Eye (tissue), 1 donor: Measurements from ENCODE around the gene RCOR1.
"Not testable (repeated sequence)": the region's sequence is repeated elsewhere in the genome, so short reads cannot be mapped to it uniquely, and the experiment has no call there.

Source experiments
- DNase-seq: peaks from one replicate; pipeline ENCODE4 v3.0.0-alpha.2; 2015

RCOR1 gene

DNA sequence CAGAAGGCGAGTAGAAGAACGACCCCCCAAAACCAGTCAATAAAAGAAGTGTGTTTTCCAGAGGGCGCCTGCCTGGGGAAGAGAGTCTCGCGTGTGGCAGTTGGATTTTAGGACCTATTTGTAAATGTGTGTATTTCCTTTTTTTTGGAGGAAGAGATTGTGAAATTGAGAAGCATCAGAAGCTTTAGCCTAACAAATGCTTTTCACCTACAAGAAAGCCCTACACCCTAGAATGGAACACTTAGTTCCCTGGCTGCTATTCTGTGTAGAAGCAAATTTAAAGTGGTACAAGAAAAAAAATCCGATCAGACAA is 1.3 kb downstream of the RCOR1 start:
- DNase-seq = no peak

DNA sequence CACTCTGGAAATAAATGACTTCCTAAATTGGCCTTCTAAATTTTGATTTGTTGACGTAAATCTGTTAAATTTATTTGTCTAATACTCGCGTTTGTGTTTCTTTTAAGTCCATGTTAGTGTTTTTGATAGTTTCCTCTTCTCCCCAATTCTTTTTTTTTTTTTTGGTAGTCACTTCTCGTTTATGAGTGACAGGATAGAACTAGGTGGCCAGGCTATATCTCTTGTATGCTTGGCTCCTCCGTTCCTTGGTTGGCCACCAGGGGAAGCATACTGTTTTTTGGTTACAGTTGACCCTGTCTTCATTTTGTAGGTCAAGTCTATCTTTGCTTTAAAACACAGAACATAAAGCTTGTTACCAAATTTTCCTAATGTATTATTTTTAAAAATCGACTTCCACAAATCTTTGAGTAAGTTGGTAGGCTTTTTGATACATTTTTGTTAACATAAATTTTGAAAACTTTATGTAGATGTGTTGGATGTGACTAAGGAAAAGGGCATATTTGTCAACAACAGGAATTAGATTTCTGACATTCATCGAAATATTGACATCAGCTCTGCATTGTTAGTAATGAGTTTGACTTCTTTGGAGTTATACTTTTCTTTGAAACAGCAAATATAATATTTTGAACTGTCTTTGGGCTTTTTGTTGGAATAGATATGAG is 2.2 kb downstream of the RCOR1 start:
- DNase-seq = peak; percentile 82

DNA sequence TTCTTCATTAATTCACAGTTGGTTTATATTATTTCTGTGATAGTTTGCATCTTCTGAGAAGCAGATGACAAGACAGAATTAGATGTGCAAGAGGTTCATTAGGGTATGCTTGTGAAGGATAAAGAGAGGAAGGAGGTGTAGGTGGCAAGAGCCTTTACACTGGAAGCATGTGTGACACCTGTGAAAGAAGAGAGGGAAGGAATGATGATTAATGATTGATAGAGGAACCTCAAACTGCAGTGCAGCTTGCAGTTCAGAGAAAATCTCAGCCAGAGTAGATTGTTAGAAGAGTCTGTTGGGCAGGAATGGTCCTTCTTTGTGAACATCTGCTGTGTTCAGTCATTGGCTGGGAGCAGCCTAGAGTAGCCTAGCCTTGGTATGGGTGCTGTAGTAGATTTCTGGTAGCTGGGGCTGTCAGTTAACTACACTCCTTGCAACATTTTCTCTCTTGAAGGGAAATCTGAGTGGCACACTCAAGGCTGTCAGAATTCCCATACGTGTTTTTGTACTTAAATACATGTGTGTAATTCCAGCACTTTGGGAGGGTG is 9.0 kb downstream of the RCOR1 start:
- no peak for DNase-seq

DNA sequence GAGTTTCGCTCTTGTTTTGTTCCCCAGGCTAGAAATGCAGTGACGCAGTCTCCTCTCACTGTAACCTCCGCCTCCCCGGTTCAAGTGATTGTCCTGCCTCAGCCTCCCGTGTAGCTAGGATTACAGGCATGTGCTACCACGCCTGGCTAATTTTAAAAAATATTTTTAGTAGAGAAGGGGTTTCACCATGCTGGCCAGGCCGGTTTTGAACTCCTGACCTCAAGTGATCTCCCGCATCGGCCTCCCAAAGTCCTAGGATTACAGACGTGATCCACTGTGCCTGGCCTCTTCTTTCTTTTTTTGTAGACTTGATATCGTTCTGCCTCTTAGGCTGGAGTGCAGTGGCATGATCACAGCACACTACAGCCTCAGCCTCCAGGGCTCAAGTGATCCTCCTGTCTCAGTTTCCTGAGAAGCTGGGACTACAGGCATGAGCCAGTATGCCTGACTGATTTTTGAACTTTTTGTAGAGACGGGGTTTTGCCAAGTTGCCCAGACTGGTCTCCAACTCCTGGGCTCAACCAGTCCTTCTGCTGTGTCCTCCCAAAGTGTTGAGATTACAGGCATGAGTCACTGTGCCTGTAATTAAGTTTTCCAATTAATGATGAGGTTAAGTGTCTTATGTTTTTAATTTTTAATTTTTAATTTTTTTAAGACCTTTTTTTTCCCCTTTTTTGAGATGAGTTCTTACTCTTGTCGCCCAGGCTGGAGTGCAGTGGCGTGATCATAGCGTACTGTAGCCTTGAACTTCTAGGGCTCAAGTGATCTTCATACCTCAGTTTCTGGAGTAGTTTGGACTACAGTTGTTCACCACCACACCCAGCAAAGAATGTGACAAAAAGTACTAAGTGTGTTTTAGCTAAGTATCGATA is 10.2 kb downstream of the RCOR1 start:
- DNase-seq = no peak

DNA sequence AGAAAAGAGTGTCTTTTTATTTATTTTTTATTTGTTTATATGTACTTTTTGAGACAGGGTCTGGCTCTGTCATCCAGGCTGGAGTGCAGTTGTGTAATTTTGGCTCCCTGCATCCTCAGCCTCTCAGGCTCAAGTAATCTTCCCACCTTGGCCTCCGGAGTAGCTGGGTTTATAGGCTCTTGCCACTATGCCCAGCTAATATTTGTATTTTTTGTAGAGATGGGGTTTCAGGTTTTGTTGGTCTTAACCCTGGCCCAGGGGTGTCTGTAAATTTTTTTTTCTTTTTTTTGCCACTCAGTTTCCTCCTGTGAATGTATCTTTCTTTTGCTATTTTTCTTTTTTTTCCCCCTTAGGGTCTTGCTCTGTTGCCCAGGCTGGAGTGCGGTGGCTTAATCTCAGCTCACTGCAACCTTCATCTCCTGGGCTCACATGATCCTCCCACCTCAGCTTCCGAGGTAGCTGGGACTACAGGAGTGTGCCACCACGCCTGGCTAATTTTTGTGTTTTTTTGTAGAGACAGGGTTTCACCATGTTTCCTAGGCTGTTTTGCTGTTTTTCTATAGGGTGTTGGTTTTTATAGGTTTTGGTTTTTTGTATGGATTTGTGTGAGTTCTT is 11.0 kb downstream of the RCOR1 start:
- no peak for DNase-seq

DNA sequence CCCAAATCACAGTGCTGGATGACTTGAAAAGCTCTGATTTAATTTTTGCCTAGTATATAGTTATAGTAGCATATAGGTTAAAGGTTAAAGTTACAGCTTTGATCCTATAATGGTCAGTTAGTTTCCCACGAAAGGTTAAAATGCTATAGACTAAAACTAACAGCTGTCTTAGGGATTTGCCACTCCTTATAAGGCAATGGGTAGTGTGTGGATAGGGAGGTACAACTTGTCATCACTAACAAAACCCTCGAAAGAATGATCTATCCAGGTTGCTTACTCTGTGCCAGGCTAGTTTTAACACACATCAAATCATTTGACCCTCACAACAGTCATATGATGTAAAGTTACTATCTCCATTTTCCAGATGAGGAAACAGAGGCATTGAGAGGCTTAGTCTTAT is 11.7 kb downstream of the RCOR1 start:
- no peak for DNase-seq

DNA sequence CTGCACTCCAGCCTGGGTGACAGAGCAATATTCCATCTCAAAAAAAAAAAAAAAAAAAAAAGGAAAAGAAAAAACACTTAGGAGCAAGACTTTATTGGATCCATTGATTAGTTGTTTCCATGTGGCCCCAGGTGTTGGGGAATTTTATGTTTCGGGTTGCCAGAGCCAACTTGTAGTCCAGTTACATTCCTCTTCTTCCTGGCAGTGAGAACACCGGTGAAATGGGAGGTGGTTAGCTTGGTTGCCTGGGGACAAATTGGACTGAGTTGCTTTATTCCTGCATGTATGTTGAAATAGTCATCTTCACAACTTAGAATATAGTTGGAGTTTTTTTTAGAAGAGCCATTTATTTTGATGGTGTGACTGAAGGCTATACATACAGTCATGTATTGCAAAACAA is 12.6 kb downstream of the RCOR1 start:
- no peak for DNase-seq

DNA sequence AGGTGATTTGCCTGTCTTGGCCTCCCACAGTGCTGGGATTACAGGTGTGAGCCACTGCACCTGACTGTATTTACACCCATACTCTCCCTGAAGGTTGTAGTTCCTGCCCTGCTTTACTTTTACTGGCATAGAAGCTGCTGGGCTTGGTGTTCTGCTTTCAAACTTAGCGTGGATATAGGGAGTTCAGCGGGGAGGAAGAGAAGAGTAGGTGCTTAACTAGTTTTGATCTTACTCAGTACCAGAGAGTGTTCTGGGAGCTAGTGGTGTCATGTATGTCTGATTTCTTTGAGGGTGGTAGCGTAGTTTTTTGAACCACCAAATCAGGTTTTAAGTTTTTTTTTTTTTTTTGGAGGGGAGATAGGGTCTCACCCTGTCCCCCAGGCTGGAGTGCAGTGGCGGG is 13.8 kb downstream of the RCOR1 start:
- no peak for DNase-seq

DNA sequence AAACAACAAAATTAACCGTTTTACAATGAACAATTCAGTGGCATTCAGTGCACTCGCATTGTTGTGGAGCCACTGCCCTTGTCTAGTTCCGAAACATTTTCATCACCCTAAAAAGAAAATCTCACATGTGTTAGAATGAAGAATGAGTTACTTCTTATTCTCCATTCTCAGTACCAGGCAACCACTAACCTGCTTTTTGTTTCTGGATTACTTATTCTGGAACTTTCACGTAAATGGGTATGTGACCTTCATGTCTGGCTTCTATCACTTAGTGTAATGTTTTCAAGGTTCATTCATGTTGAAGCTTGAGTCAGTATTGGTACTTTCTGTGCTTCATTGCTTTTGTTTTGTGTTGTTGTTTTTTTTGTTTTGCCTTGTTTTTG is 15.6 kb downstream of the RCOR1 start:
- DNase-seq = no peak

DNA sequence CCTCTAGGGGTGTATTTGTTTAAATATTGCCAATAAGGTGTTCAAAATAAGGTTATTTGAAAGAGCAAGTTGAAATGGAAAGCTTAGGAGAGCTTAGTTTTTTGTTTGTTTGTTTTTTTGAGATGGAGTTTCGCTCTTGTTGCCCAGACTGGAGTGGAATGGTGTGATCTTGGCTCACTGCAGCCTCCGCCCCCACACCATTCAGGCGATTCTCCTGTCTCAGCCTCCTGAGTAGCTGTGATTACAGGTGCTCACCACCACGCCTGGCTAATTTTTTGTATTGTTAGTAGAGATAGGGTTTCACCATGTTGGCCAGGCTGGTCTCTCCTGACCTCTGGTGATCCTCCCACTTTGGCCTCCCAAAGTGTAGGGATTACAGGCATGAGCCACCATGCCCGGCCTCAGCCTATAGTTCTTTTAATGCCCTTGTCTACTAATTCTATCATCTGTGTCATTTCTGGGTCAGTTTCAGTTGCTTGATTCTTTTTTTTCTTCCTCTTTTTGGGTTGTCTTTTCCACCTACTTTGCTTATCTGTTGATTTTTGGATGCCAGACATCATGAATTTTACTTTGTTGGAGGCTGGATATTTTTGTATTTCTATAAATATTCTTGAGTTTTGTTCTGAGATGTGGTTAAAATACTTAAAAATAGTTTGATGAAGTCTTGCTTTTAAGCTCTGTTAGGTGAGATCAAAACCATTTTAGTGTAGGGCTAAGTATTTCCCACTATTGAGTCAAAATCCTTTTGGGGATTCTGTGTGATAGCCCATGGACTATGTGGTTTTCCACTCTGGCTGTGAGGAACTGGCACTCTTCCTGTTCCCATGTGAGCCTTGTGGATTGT is 18.7 kb downstream of the RCOR1 start:
- DNase-seq = no peak

DNA sequence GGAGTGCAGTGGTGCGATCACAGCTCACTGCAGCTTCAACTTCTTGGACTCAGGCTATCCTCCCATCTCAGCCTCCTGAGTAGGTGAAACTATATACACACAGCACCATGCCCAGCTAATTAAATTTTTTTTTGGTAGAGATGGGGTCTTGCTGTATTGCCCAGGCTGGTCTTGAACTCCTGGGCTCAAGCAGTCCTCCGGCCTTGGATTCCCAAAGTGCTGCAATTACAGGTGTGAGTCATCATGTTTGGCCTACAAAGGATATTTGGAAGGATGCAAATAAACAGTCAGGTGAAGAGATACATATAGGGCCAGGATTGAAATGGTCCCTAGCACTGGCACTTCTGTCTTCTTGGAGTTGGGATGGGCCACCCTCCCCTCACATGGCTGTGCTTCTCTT is 23.9 kb downstream of the RCOR1 start:
- no peak for DNase-seq

DNA sequence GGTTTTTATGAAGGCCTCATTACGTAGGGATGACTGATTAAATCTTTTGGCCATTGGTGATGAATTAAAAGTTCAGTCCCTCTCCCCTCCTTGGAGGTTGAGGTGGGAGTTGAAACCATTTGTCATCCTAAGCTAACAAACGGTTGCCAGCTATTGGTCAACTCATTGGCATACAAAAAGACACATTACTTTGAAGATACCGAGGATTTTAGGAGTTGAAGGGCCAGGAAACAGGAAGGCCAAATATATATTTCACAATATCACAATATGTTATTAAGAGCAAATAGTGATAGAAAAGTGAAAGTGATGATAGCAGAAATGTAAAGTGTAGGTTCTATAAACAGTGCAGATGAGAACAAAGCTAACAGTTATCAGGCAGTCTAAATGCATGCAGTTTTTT is 24.4 kb downstream of the RCOR1 start:
- DNase-seq = no peak

DNA sequence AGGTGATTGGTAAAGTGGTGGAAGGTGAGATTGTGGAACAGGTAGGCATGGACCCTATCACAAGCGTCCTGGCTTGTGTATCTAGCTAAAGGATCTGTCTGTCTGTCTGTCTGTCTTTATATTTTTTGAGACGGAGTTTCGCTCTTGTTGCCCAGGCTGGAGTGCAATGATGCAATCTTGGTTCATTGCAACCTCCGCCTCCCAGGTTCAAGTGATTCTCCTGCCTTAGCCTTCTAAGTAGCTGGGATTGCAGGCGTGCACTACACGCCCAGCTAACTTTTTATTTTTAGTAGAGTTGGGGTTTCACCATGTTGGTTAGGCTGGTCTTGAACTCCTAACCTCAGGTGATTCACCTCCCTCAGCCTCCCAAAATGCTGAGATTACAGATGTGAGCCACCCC is 26.6 kb downstream of the RCOR1 start:
- not testable (repeated sequence) for DNase-seq

DNA sequence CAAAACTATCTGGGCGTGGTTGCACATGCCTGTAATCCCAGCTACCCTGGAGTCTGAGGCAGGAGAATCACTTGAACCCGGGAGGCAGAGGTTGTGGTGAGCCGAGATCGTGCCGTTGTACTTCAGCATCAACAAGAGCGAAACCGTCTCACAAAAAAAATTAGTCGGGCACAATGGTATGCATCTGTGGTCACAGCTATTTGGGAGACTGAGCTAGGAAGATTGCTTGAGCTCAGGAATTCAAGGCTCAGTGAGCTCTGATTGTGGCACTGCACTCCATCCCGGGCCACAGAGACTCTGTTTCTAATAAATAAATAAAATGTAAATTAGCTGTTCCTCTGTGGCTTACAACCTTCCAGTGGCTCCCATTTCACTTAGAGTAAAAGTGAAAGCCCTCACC is 28.0 kb downstream of the RCOR1 start:
- no peak for DNase-seq

DNA sequence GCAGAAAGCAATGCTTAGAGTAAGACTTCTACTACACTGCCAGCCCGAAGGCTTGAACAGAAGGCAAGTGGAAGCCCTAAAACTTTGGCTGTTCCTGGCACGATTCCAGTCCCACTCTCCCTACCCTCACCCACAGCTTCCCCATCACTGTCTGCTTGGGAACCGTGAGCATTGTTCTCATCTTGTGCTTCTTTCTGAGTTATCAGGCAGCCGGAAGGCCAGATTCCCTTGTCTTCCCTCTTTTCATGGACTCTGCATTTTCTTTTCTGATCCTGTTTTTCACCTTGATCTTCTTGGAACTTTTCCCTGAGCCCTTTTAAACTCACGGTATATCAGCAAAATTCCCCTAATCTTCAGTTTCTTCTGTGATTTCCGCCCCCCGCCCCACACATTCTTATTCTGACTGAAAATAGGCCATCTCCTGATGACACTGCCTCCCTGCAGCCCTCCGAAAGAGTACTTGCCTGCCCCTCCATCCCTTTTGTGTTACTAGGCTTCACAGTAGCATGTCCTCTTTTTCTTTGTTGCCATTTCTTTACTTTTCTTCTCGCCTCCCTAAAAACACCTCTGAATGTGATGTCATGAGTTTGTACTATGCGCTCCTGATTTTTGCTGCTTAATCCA is 29.9 kb downstream of the RCOR1 start:
- DNase-seq = no peak

DNA sequence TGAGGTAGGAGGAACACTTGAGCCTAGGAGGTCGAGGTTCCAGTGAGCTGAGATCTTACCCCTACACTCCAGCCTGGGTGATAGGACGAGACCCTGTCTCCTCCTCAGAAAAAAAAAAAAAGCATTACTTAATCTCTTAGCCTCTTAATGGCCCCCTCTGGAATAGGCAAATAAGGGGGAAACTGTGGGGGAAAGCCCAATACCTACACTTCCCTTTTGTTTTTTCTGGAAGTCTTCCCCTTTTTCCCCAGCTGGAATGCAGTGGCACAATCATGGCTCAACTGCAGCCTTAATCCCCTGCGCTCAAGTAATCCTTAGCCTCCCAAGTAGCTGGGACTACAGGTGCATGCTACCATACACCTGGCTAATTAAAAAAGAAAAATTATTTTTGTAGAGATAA is 32.2 kb downstream of the RCOR1 start:
- no peak for DNase-seq

DNA sequence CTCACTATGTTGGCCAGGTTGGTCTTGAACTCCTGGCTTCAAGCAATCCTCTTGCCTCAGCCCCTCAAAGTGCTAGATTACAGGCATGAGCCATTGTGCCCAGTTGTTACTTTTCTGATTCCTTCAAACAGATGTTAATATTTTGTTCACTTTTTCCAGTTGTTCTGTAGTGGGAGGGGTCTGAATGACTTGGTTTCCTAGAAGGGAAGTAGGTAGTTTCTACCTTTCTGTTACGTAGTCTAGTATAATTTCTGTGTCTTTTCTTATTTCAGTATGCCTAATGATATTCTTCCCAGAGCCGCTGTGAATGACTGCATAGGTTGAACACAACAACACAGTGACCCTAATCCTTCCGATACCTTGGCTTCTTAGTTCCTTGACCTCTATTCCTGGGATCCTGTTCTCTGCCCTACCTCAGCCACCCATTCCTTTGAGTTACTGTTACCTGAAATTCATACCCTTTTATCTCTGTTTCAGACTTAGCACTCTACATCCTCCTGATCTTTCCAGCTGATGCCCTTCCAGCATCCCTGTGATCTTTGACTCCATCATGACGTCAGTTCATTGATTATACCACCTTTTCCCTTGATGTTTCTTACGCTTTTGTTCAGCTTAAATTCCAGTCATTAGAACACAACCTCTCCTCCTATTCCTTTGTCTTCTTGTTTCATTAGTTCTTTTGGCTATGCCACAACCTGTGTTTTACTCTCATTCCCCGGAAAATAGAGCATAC is 33.3 kb downstream of the RCOR1 start:
- DNase-seq = no peak

DNA sequence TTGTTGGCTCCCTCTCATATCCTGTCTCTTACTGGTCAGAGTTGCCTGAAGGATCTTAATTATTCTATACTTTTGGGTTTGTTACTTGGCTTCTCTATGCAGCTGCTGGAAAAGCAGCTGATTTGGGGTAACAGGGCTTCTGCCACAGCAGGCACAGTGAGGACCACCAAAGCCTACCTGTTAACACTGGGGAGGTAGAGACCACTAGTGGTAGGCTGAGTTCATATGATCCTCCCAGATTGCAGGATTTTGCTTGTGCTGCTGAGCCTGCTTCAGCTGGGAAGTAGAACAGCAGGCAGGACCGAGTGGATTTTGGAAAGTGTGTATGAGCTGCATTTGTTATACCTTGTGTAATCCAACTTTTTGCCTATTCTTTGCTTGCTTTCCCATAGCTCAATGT is 34.1 kb downstream of the RCOR1 start:
- DNase-seq = no peak

DNA sequence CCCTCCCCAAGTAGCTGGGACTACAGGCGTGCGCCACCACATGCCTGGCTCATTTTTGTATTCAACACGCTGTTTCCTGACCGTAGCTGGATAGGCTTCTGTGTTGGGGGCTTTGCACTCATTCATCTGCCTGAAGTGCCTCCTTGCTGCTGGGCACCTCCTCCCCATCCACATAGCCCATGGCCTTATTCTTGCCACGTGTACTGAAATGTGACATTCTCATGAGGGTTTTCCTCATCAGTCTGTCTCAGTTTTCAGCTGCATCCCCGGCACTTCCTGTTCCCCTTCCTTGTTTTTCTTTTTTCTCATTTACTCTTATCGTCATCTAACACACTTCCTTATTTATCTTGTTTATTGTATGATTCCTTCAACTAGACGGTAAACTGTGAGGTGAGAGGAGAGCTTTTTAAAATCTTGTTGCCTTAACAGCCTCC is 36.6 kb downstream of the RCOR1 start:
- no peak for DNase-seq

DNA sequence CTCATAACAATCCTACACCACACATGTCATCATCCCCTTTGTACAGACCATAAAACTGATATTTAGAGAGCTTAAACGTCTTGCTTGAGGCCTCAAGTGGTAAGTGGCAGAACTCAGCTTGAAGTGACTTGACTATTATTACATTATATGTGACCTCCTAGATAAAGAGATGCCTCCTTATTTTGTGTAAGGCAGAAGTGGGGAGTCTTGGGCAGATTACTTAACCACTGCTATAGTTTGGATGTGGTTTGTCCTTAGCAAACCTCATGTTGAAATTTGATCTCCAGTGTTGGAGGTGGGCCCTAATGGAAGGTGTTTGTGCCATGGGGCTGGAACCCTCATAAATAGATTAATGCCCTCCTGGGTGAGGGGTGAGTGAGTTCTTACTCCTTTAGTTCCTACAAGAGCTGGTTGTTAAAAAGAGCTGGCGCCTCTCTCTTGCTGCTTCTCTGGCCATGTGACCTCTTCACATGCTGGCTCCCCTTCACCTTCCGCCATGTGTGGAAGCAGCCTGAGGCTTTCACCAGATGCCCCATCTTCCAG is 37.4 kb downstream of the RCOR1 start:
- no peak for DNase-seq

DNA sequence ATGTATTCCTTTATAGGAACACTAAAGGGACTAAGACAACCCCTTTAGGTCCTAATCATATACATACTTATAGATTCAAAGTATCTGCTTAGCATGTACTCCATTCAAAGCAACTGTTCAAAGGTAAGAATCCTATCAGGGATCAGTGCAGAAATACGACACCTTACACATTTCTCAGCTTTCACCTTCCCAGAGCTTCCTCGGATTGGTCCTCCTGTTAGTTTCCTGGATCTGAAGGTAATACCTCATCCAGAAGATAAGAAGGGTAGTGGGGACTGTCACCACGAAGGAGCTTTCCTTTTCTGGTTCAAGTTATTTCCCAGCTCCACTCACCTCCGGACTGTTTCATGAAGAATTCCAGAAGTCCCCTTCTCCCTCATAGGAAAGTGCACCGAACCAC is 38.0 kb downstream of the RCOR1 start:
- no peak for DNase-seq

DNA sequence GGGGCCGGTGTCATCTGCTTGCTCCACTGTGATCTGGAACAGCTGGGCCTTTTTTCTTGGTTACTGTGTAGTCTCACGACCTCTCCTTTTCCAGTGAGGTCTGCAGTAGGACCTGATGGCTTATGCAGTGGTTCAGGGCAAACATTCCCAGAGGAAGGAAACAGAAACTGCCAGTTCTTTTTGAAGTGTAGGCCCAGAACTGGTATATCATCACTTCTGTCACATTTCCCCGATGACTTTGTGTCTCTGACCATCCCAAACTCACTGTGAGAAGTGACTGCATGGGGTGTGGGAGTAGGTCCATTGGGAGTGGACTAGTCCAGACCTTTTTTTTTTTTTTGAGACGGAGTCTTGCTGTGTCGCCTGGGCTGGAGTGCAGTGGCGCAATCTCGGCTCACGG is 38.4 kb downstream of the RCOR1 start:
- no peak for DNase-seq
